Right renal cortex interstitium (tissue), 3 donors: Measurements from ENCODE around the gene CSH2. TPM values are rescaled to one million over a fixed set of nuclear protein-coding genes. Genes with fewer than 3 reads are reported as not detected.

Experiments used
- polyA plus RNA-seq, 3 donors: library from polyadenylated mRNA; unstranded; fragments of 120-200 nt; gene quantifications; one replicate each; pipeline ENCODE4 v1.2.1, GENCODE V29; 2013; ENCODE audit not compliant: insufficient read length in 3 of 3

Gene CSH2
- polyA plus RNA-seq, 3 donors = 1.2 to 2.2 TPM; not detected in 1

Other genes starting within 250 kb of the CSH2 start
- gene LIMD2, start 173.6 kb downstream of the CSH2 start, polyA plus RNA-seq = 10 to 100 TPM; 21.5 to 23.1 (median 22.3) TPM
- gene STRADA, start 131.9 kb downstream of the CSH2 start, polyA plus RNA-seq = 10 to 100 TPM; 41.0 to 43.9 (median 41.8) TPM
- gene CCDC47, start 100.1 kb downstream of the CSH2 start, polyA plus RNA-seq = 100 to 1,000 TPM; 116 to 129 (median 127) TPM
- gene DDX42, start 99.5 kb downstream of the CSH2 start, polyA plus RNA-seq = 100 to 1,000 TPM; 154 to 189 (median 172) TPM
- 100 to 1,000 TPM; 191 to 203 (median 198) TPM for gene PSMC5, start 46.2 kb downstream of the CSH2 start, polyA plus RNA-seq
- 10 to 100 TPM; 53.1 to 76.9 (median 69.5) TPM for gene FTSJ3, start 46.0 kb downstream of the CSH2 start, polyA plus RNA-seq
- 10 to 100 TPM; 52.7 to 56.1 (median 53.4) TPM for gene SMARCD2, start 31.0 kb downstream of the CSH2 start, polyA plus RNA-seq
- not detected for gene GH2, start 8.3 kb upstream of the CSH2 start, polyA plus RNA-seq
- gene CSH1, start 22.9 kb upstream of the CSH2 start, polyA plus RNA-seq = 1 to 10 TPM in 2 of 3 donors, under 1 TPM in 1; 0.40 to 7.5 (median 3.4) TPM
- not detected for gene CSHL1, start 37.6 kb upstream of the CSH2 start, polyA plus RNA-seq
- not detected for gene GH1, start 45.2 kb upstream of the CSH2 start, polyA plus RNA-seq
- gene CD79B, start 58.7 kb upstream of the CSH2 start, polyA plus RNA-seq = 1 to 10 TPM; 2.8 to 4.4 (median 3.5) TPM
- 1 to 10 TPM in 1 of 3 donors, under 1 TPM in 2; 0.85 to 1.3 (median 0.87) TPM for gene SCN4A, start 99.2 kb upstream of the CSH2 start, polyA plus RNA-seq
- 1 to 10 TPM; 2.3 to 3.4 (median 2.9) TPM for gene PRR29, start 124.7 kb upstream of the CSH2 start, polyA plus RNA-seq
- gene ICAM2, start 147.0 kb upstream of the CSH2 start, polyA plus RNA-seq = 10 to 100 TPM; 29.8 to 33.4 (median 31.2) TPM